GM12875 (cell line): Measurements from ENCODE around the gene OSBPL2.

Experiments used
- H3K4me3 ChIP-seq: one replicate; pipeline ENCODE4 v1.5.1; 2011; ENCODE audit warnings: low read depth, low read length, control low read depth
- CTCF ChIP-seq: IDR thresholded peaks from 2 replicates; pipeline ENCODE4 v1.5.1; 2011; ENCODE audit warnings: low read depth, mild to moderate bottlenecking, control low read depth, inconsistent platforms, low read length, moderate library complexity, borderline replicate concordance; ENCODE audit not compliant: insufficient read depth

The OSBPL2 gene

GRCh38 chr20:62307226-62308101 is 69.1 kb downstream of the OSBPL2 start:
- H3K4me3 ChIP-seq = no peak overlapping the region
- TF ChIP-seq CTCF = no peak

GRCh38 chr20:62308102-62308822 is 69.9 kb downstream of the OSBPL2 start:
- TF ChIP-seq CTCF = no peak
- H3K4me3 ChIP-seq = no peak overlapping the region

- no peak for TF ChIP-seq CTCF
- no peak overlapping the region for H3K4me3 ChIP-seq
Measured at GRCh38 chr20:62309198-62309944, 71.0 kb downstream of the OSBPL2 start.

GRCh38 chr20:62309947-62310756 is 71.8 kb downstream of the OSBPL2 start:
- no peak overlapping the region for H3K4me3 ChIP-seq
- no peak for TF ChIP-seq CTCF

- TF ChIP-seq CTCF = no peak
- no peak overlapping the region for H3K4me3 ChIP-seq
Measured at GRCh38 chr20:62310757-62311121, 72.4 kb downstream of the OSBPL2 start.

- H3K4me3 ChIP-seq = no peak overlapping the region
- TF ChIP-seq CTCF = no peak
Measured at GRCh38 chr20:62311150-62311549, 72.8 kb downstream of the OSBPL2 start.
